GM18907 (cell line): Measurements from ENCODE around the gene PWWP2B.

Source experiments
- ATAC-seq: cut with Tn5 transposase; IDR thresholded peaks from one replicate; pipeline ENCODE4 v1.9.1; 2021; ENCODE audit warnings: mild to moderate bottlenecking, moderate library complexity; ENCODE audit not compliant: unreplicated experiment

The PWWP2B gene

DNA sequence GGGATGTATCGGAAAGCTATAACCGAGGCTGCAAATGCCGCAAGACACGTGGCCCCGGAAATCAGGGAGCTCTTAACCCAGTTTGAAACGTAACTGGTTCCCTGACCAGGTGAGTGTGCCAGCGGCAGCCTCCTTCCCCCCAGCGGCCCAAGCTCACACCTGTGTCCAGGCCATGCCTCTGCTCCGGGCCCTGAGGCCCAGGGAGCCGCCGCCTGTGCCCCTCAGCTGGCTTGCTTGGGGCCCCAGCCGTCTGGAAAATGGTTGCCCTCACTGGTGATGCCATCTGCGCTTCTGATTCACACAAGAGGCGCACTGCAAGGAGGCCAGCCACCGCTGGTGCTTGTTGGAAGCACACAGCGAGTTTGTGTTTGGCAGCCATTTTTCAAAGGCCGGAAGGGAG is 9.2 kb downstream of the PWWP2B start:
- ATAC-seq: no peak

GRCh38 chr10:132406750-132407149 is 9.8 kb downstream of the PWWP2B start:
- ATAC-seq: no peak

- no peak for ATAC-seq
Measured at GRCh38 chr10:132407243-132407746, 10.3 kb downstream of the PWWP2B start.

DNA sequence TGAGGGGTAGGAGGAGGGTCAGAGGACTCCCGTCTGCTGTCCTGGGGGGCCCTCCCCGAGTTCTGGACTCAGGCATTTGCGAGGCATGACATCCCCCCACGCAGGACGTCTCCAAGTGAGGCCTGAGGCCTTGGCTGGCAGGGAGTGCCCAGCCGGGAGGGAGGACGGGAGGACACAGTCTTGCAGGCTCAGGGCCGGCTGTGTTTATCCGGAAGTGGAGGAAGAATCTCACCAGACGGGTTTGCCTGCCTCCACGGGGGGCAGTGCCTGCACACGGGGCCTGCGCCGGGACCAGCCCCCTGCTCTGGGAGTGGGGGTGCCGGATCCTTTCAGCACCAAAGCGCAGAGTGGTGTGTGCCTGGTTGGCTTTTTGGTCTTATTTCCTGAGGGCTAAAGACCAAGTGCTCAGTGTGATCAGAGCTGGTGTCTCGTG is 10.9 kb downstream of the PWWP2B start:
- ATAC-seq: no peak

- ATAC-seq: no peak
Measured at GRCh38 chr10:132408367-132408781, 11.4 kb downstream of the PWWP2B start.

- no peak for ATAC-seq
Measured at GRCh38 chr10:132408823-132409666, 12.0 kb downstream of the PWWP2B start.

DNA sequence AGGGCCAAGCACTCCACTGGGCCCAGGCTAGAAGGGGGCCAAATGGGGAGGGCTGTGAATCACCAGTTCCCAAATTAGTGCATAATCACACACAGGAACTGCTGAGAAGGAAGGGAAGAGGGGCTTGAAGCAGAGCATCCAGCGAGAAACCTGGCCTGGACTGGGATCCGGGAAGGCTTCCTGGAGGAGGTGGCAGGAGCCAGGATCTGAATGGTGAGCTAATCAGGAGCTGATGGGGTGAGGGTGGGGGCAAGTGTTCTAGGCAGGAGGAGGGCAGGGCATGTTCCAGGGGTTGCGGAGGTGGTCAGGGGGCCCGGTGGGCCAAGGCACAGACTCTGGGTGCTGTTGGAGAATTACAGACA is 12.6 kb downstream of the PWWP2B start:
- ATAC-seq: no peak

- no peak for ATAC-seq
Measured at GRCh38 chr10:132410056-132410778, 13.2 kb downstream of the PWWP2B start.

DNA sequence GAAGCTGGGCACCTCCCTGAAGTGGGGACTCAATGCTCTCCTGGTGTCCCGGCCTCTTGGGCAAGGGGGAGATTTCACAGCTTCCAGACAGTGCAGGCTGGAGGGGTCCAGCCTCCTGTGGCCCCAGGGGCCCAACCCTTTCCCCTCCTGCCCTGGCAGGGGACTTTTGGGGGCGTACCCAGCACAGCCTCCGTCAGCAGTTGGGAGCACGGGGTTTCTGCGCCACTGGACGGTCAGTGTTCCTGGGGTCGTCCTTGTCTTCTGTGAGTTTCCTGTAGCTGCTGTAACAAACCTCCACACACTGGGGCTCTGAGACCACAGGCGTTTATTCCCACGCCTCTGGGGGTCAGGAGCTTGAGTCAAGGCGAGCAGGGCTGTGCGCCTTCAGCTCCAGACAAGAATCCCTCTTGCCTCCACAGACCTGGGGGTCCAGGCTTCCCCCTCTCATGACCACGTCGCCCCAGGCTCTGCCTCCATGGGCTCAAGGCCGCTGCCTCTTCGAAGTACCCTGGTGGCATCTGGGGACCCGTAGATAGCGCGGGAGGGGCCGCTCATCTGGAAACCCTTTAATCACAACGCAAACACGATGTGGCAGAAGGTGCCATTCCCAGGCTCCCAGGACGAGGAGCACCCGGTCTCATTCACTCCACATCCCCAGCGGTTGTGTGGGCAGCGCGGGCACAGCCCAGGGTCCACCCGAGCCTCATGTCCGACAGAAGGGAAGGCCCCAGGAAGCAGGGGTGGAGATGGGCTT is 14.0 kb downstream of the PWWP2B start:
- no peak for ATAC-seq

- ATAC-seq: no peak
Measured at GRCh38 chr10:132411561-132412253, 14.7 kb downstream of the PWWP2B start.

DNA sequence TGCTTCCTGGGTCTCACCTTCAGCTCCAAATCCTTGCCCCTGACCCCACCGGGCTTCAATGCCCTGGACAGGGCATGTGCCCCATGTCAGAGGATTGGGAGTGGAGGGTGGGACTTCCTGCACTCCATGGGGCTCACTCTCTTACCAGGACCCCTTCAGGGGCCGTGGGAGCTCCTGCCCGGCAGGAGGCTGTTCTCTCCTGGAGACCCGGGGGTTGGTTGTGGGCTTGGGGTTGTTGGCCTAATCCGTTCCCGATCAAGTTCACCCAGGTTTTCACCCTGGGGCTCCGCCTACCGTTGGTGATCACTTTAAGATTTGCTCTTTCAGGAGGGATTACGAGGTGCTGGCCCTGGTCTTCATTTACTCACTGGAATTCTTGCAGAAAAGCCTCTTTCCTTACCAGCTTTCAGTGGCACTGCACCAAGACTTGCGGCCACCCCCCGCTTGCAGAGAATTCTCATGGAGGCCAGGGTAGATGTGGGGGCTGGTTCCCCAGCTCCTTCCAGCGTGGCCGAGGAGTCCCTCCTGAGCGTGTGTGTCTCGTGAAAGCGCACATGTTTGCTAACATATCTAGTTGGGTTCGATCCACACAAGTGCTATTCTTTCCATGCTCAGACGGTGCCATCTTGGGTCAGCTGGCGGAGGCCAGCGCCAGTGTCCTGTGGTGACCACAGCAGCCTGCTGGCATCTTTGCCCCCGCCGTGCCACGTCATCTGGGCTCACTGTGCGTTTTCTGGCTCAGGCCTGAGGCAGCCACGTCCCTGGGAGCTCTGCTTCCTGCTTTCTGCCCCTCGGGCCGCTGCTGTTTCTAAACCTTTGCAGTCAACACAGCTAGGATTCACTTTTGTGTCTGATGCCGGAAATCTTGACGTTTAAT is 15.6 kb downstream of the PWWP2B start:
- ATAC-seq: no peak

GRCh38 chr10:132413226-132414205 is 16.5 kb downstream of the PWWP2B start:
- no peak for ATAC-seq

- ATAC-seq: no peak
Measured at GRCh38 chr10:132414402-132415016, 17.5 kb downstream of the PWWP2B start.

- no peak for ATAC-seq
Measured at GRCh38 chr10:132415255-132415654, 18.3 kb downstream of the PWWP2B start.

GRCh38 chr10:132415956-132416355 is 19.0 kb downstream of the PWWP2B start:
- ATAC-seq: no peak

DNA sequence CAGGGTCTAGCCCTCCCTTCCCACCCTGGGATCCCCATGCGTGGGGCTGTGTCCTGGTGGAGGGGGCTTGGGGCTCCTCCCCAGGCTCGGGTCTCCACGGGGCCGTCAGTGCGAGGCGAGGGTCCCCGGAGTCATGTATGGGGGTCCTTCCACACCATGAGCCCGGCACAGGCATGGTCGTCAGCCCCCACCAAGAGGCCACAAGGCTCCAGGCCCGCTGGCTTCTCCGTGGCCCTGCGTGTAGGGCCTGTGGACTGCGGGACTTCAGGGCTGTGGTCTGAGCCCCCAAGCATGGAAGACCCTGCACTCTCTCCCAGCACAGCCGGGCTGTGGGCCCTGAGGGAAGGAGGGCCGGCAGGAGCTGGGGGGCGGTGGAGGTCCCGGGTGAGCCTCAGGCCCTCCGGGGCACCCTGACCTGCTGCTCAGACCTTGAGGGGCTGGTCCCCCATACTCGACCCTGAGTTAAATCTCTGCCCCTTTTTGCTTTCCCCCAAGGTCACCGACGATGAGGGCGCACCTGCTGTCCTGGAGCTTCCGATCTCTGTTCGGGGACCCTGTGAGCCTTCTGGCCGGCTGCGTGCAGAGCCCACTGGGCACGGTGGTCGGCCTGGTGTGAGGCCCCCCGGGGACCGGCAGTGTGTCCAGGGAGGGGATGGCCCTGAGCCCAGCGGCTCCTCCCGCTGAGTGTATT is 19.7 kb downstream of the PWWP2B start:
- ATAC-seq: no peak

DNA sequence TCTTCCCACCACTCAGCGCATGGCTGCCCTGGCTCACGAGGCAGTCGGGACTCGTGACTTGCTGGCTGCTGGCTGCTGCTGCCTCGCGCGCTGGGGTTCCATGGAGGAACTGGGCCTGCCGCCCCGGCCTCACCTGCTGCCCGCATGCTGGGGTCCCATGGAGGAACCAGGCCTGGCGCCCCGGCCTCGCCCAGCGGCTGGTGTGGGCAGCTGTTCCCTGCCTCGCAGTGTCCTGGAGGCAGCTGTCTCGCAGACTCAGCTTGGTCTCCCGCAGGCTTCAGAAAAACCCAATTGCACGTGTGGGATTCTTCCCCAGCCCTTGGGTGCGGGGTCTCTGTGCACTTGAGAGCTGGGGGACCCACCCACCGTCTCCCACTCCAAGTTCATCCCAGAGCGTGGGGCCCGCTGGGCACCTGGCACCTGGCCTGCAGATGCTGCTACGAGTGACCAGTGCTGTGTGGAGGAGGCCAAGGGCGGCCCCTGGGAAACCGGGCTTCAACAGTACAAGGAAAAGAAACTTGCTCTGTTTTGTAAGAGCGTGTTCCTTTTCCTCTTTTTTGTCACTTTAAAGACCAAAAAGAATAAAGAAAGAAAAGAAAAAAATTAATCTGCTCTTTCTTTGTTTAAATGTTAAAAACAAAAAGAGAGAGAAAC is 20.4 kb downstream of the PWWP2B start:
- no peak for ATAC-seq
